ENCODE results near the gene PADI3. TPM values are rescaled to one million over a fixed set of nuclear protein-coding genes. Genes with fewer than 3 reads are reported as not detected.

The PADI3 gene
- polyA plus RNA-seq, 1 donor (not counting 4 experiments of a cell fraction or from before 2014, with no cell fraction given) = 6.1 TPM

- Histone ChIP-seq H3K27me3 (ENCODE audit: control insufficient read depth, extremely low read depth, insufficient read depth, low read length) (no peaks in the 10 kb centered on the region), H3K36me3 (ENCODE audit: control insufficient read depth in 2 of 2, extremely low read depth in 1 of 2, insufficient read depth in 2 of 2, low read length in 2 of 2) (no peaks in the 10 kb centered on the region), H3K79me2 (ENCODE audit: control insufficient read depth, insufficient read depth, low read length) (no peaks in the 10 kb centered on the region), H3K27ac (ENCODE audit: control insufficient read depth, insufficient read depth, low read length) (no peak overlapping the region), H3K9ac (ENCODE audit: control insufficient read depth, extremely low read depth, insufficient read depth, low read length) (no peak overlapping the region), H3K4me1 (ENCODE audit: control insufficient read depth, extremely low read depth, insufficient read depth, low read length) (peaks cover 18% of the 10 kb centered on the region), H3K4me3 (ENCODE audit: control insufficient read depth in 2 of 3, extremely low read depth in 1 of 3, insufficient read depth in 2 of 3, low read depth in 1 of 3, low read length in 3 of 3) (no peak overlapping the region), H2AFZ (ENCODE audit: control insufficient read depth, low read length) (no peak overlapping the region), H3K9me1 (ENCODE audit: control insufficient read depth, extremely low read depth, insufficient read depth, low read length) (no peaks in the 10 kb centered on the region), H4K20me1 (ENCODE audit: control insufficient read depth, extremely low read depth, insufficient read depth, low read length) (no peaks in the 10 kb centered on the region), H3K9me3 (ENCODE audit: control insufficient read depth, low read depth, low read length) (no peaks in the 10 kb centered on the region), H3K4me2 (ENCODE audit: control insufficient read depth, extremely low read depth, insufficient read depth, low read depth, low read length) (no peak overlapping the region)
- no peak for FAIRE-seq
- TF ChIP-seq CTCF (optimal IDR thresholded peaks at IDR 0.05 in 1 of 3, IDR thresholded peaks at IDR 0.05 in 1 of 3, conservative IDR thresholded peaks at IDR 0.05 in 1 of 3; ENCODE audit: extremely low read depth in 1 of 3, insufficient read depth in 2 of 3, low read length in 3 of 3) (no peak), EZH2 (IDR thresholded peaks at IDR 0.05; ENCODE audit: low read length) (no peak)
- dilution Hi-C loops (cut with MboI; ENCODE audit: extremely low pct_ligation_motif_present, low sequenced_read_pairs) = no loop called here
- no peak for DNase-seq (ENCODE audit: low read depth, low spot score)
These were observed 10.5 kb downstream of the PADI3 start for GRCh38 chr1:17259233-17259873.

- DNase-seq (ENCODE audit: low read depth, low spot score) (no peak), FAIRE-seq (no peak)
- H3K9me3 ChIP-seq (ENCODE audit: control insufficient read depth, low read depth, low read length) = no peaks in the 10 kb centered on the region
- dilution Hi-C loops (cut with MboI; ENCODE audit: extremely low pct_ligation_motif_present, low sequenced_read_pairs) = no loop called here
- H3K27me3 ChIP-seq (ENCODE audit: control insufficient read depth, extremely low read depth, insufficient read depth, low read length) = no peaks in the 10 kb centered on the region
- H3K36me3 ChIP-seq (ENCODE audit: control insufficient read depth in 2 of 2, extremely low read depth in 1 of 2, insufficient read depth in 2 of 2, low read length in 2 of 2) = no peaks in the 10 kb centered on the region
- no peaks in the 10 kb centered on the region for H3K79me2 ChIP-seq (ENCODE audit: control insufficient read depth, insufficient read depth, low read length)
- no peak overlapping the region for H3K4me3 ChIP-seq (ENCODE audit: control insufficient read depth in 2 of 3, extremely low read depth in 1 of 3, insufficient read depth in 2 of 3, low read depth in 1 of 3, low read length in 3 of 3)
- H3K9ac ChIP-seq (ENCODE audit: control insufficient read depth, extremely low read depth, insufficient read depth, low read length) = no peak overlapping the region
- H4K20me1 ChIP-seq (ENCODE audit: control insufficient read depth, extremely low read depth, insufficient read depth, low read length) = no peaks in the 10 kb centered on the region
- no peaks in the 10 kb centered on the region for H3K9me1 ChIP-seq (ENCODE audit: control insufficient read depth, extremely low read depth, insufficient read depth, low read length)
- no peak overlapping the region for H3K27ac ChIP-seq (ENCODE audit: control insufficient read depth, insufficient read depth, low read length)
- H2AFZ ChIP-seq (ENCODE audit: control insufficient read depth, low read length) = no peak overlapping the region
- no peak overlapping the region for H3K4me2 ChIP-seq (ENCODE audit: control insufficient read depth, extremely low read depth, insufficient read depth, low read depth, low read length)
- TF ChIP-seq CTCF (optimal IDR thresholded peaks at IDR 0.05 in 1 of 3, IDR thresholded peaks at IDR 0.05 in 1 of 3, conservative IDR thresholded peaks at IDR 0.05 in 1 of 3; ENCODE audit: extremely low read depth in 1 of 3, insufficient read depth in 2 of 3, low read length in 3 of 3) = no peak
- TF ChIP-seq EZH2 (IDR thresholded peaks at IDR 0.05; ENCODE audit: low read length) = no peak
- H3K4me1 ChIP-seq (ENCODE audit: control insufficient read depth, extremely low read depth, insufficient read depth, low read length) = peaks cover 27% of the 10 kb centered on the region
These were observed 11.4 kb downstream of the PADI3 start for GRCh38 chr1:17260264-17260663.
